Activated CD8-positive, alpha-beta memory T cell treated with anti-CD3 and anti-CD28 coated beads for 36 hours (primary cell): ENCODE measurements around the gene ATM. TPM values are rescaled to one million over a fixed set of nuclear protein-coding genes. Genes with fewer than 3 reads are reported as not detected.

Experiments used
- CTCF ChIA-PET: fragments of 350-600 bp; sonication (Branson Sonifier 250); formaldehyde crosslinking; loops from one replicate; lab custom pipeline; 2021; ENCODE audit warnings: antibody characterized with exemption; lab: Charles Lee
- POLR2A ChIA-PET: fragments of 350-600 bp; sonication (Branson Sonifier 250); formaldehyde crosslinking; loops from one replicate; lab custom pipeline; 2021; ENCODE audit warnings: antibody characterized with exemption; lab: Charles Lee
- total RNA-seq, 2 experiments: library from RNA; stranded (reverse); gene quantifications; one replicate each; pipeline ENCODE4 v1.2.3, GENCODE V29; 2021

ATM gene
- total RNA-seq, 2 experiments from 2014 or later: 45.6 to 50.1 TPM

GRCh38 chr11:108218912-108219783 lies 3.7 kb upstream of the ATM start:
- ChIA-PET CTCF (interaction anchor here (1.3 kb wide), 2 partner anchors 21 to 22 kb away, joined by 3 read pairs; no protein-coding TSS in a partner anchor), POLR2A (interaction anchor here (0.6 to 0.7 kb wide), 2 partner anchors 32 to 48 kb away, joined by 3 to 4 read pairs; no protein-coding TSS in a partner anchor)

DNA sequence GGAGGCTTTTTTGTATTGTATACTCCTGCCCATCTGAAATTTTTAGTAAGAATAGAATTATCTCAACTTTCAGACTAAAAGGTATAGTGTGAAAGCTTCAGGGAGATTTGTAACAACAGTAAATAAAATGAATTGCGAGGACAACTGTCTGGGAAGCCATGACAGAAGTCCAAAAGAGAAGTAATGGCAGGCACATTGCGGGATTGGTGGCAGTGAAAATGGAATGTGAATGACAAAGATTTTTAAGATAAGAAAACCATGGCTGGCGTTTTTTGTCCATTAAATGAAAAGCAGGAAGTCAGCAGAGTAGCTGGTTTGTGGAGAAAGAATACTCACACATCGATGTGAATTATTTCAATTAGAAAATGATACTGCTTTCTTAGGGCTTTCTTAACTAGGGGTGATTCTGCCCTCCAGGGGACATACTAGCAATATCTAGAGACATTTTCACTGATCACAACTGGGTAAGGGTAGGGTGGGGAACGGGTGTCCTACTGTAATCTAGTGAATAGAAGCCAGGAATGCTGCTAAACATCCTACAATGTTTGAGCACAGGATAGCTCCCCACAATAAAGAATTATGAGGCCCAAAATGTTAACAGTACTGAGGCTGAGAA lies 2.0 kb upstream of the ATM start:
- ChIA-PET CTCF (interaction anchor here (0.6 to 1.0 kb wide), 3 partner anchors 10 to 101 kb away, joined by 3 to 4 read pairs (median 3); no protein-coding TSS in a partner anchor), POLR2A (interaction anchor here (1.3 kb wide), 1 partner anchor 444 kb away, joined by 3 read pairs; the partner anchor contains the start of gene DDX10)

GRCh38 chr11:108221371-108221770 lies 1.5 kb upstream of the ATM start:
- POLR2A ChIA-PET: interaction anchor here (0.9 to 2.7 kb wide), 6 partner anchors 15 to 443 kb away, joined by 3 to 15 read pairs (median 4); partner anchors contain the start of genes CUL5 and DDX10
- CTCF ChIA-PET: interaction anchor here (0.6 to 1.0 kb wide), 2 partner anchors 11 to 102 kb away, joined by 3 to 4 read pairs; no protein-coding TSS in a partner anchor

DNA sequence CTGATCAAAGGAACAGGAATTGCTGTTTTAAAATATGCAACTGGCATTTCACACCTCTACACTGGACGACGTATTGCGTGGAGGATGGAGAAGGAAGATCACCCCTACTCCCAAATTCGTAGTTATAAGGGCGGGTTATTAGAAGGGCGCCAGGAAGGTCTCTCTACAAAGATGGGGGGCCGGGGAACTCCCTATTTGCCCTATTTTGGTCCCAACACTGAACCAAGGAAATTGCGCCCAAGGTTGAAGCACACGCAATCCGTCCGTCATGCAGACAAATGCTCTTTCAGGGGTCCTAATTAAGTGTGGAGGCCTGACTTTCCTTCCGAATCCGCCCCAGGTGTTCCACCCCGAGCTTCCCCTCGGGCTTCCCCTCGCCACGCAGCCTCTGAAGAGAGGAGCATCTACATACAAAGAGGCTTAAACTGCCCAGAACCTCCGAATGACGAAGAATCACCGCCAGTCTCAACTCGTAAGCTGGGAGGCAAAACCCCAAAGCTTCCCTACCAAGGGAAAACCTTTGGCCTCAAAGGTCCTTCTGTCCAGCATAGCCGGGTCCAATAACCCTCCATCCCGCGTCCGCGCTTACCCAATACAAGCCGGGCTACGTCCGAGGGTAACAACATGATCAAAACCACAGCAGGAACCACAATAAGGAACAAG lies 825 bp upstream of the ATM start:
- ChIA-PET POLR2A (interaction anchor here (0.6 to 2.7 kb wide), 8 partner anchors 12 to 443 kb away, joined by 3 to 15 read pairs (median 4); partner anchors contain the start of genes CUL5 and DDX10), CTCF (interaction anchor here (1.0 to 2.1 kb wide), 6 partner anchors 21 to 441 kb away, joined by 3 to 4 read pairs (median 3); no protein-coding TSS in a partner anchor)

GRCh38 chr11:108223348-108224149 lies 682 bp downstream of the ATM start:
- ChIA-PET POLR2A (interaction anchor here (0.6 to 2.7 kb wide), 6 partner anchors 14 to 79 kb away, joined by 3 to 15 read pairs (median 3); no protein-coding TSS in a partner anchor), CTCF (interaction anchor here (0.5 to 2.1 kb wide), 11 partner anchors 10 to 440 kb away, joined by 3 to 14 read pairs (median 3); no protein-coding TSS in a partner anchor)

DNA sequence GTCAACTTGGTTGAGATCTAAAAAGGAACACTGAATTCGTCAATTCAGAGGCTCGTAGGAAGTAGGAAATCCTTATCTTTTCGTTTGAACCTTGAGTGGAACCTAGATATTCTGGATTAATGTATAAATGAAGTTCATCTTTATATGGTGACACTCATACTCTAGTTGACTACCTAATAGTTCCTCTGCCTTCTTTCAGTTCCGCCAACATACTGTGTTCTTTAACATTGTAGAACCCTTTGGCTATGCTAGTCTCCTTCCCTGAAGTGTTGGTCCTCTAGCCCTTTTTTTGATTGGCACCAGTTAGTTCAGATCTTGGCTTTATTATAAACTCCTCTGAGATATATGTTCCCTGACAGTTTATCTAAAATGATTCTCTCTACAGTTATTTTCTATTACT lies 1.5 kb downstream of the ATM start:
- POLR2A ChIA-PET: interaction anchor here (0.6 to 2.7 kb wide), 5 partner anchors 12 to 78 kb away, joined by 3 to 15 read pairs (median 5); no protein-coding TSS in a partner anchor
- CTCF ChIA-PET: interaction anchor here (0.5 to 1.4 kb wide), 4 partner anchors 12 to 391 kb away, joined by 3 to 14 read pairs (median 4); no protein-coding TSS in a partner anchor

GRCh38 chr11:108224911-108225786 lies 2.3 kb downstream of the ATM start:
- ChIA-PET POLR2A (interaction anchor here (0.6 to 1.4 kb wide), 3 partner anchors 11 to 66 kb away, joined by 5 to 10 read pairs (median 8); no protein-coding TSS in a partner anchor), CTCF (interaction anchor here (1.2 to 1.4 kb wide), 3 partner anchors 12 to 77 kb away, joined by 3 to 4 read pairs (median 4); no protein-coding TSS in a partner anchor)

DNA sequence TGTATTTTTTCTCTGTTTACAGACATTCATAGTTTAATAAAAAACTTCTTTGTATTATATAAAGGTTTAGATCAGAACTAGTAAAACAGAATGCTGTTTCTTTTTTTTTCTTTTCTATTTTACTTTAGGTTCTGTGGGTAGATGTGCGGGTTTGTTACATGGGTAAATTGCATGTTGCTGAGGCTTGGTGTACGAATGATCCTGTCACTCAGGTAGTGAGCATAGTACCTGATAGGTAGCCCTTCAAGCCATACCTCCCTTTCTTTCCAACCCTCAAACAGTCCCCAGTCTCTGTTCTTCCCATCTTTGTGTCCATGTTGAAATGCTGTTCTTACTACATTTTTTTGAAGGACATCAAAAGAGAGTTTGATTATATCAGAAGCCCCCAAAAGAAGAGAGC lies 3.2 kb downstream of the ATM start:
- ChIA-PET POLR2A (interaction anchor here (1.4 kb wide), 1 partner anchor 11 kb away, joined by 5 read pairs; no protein-coding TSS in a partner anchor), CTCF (interaction anchor here (1.3 to 1.4 kb wide), 2 partner anchors 11 to 77 kb away, joined by 3 to 4 read pairs; no protein-coding TSS in a partner anchor)

DNA sequence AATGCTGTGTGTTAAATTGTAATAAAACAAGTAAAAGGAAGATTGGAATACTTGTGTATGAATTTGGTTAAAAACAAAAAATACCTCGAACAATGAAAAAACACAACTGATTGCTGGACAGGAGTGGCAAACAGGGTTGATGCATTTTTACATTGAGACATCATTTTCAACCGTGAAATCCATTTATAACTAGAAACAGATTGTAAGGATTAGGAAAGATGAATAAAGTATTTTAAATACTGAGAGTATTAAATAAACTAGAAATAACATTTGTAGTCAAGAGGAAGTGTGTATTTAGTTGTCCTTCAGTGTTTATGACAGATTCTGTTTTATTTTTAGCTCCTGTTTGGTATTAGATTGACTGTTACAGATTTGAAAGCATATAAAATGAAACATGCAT lies 5.4 kb downstream of the ATM start:
- ChIA-PET POLR2A (no interaction called here), CTCF (no interaction called here)

DNA sequence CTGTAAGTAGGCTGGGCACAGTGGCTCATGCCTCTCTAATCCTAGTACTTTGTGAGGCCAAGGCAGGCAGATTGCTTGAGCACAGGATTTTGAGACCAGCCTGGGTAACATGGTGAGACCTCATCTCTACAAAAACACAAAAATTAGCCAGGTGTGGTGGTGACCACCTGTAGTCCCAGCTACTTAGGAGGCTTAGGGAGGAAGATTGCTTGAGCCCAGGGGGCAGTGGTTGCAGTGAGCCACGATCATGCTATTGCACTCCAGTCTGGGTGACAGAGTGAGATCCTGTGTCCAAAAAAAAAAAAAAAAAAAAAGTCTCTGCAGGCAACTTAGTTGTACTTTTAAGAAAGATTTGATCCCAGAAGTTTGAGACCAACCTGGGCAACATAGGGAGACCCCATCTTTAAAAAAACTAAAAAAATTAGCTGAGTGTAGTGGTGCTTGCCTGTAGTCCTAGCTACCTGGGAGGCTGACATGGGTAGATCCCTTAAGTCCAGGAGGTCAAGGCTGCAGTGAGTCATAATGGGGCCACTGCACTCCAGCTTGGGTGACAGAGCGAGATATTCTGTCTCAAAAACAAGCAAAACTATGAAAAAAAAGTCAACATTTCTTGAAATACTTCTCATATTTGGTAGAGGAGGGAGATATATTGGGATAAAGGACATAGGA lies 10.5 kb downstream of the ATM start:
- POLR2A ChIA-PET: no interaction called here

DNA sequence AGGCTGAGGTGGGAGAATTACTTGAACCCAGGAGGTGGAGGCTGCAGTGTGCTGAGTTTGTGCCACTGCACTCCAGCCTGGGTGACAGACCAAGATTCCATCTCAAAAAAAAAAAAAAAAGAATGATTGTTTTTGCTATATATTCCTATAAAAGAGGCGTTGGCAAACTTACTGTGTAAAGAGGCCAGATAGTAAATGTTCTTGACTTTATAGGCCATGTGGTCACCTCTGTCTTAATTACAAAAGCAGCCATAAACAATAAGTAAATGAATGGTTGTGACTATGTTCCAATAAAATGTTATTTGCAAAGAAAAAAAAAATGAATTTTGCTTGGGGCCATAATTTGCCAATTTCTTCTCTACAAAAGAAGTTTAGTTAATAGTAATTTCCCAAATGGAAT lies 12.3 kb downstream of the ATM start:
- ChIA-PET POLR2A (no interaction called here), CTCF (interaction anchor here (0.6 to 2.3 kb wide), 2 partner anchors 12 to 38 kb away, joined by 3 to 14 read pairs; partner anchors contain the start of gene ATM)

More for the DNA sequence above, 10.5 kb downstream of the ATM start:
- CTCF ChIA-PET: interaction anchor here (0.7 kb wide), 1 partner anchor 10 kb away, joined by 4 read pairs; the partner anchor contains the start of gene ATM

GRCh38 chr11:108235633-108236032 lies 12.8 kb downstream of the ATM start:
- ChIA-PET POLR2A (interaction anchor here (0.8 kb wide), 1 partner anchor 11 kb away, joined by 10 read pairs; no protein-coding TSS in a partner anchor), CTCF (interaction anchor here (2.3 kb wide), 1 partner anchor 12 kb away, joined by 14 read pairs; the partner anchor contains the start of gene ATM)

DNA sequence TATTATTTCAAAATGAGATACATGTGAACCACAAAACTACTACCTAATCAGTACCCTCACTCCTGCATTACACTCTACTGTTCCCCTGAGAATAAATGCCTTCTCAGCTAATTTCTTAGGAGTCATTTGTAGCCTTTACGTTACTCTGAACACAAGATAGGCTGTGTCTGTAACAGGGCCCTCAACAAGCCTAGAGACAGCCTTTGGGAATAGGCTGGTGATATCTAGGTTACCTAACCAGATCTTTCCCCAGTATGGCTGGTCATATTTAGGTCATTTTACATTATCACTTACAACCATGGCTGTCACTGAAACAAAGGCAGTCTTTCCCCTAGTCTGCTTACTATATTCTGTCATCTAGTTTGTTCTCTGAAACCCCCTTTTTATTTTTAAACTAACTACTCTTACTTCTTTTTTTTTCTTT lies 14.2 kb downstream of the ATM start:
- ChIA-PET POLR2A (interaction anchor here (0.7 to 2.0 kb wide), 3 partner anchors 12 to 37 kb away, joined by 3 to 15 read pairs (median 5); partner anchors contain the start of genes ATM and NPAT), CTCF (interaction anchor here (0.7 to 2.3 kb wide), 6 partner anchors 12 to 81 kb away, joined by 3 to 14 read pairs (median 4); partner anchors contain the start of gene ATM)

GRCh38 chr11:108239076-108239475 lies 16.2 kb downstream of the ATM start:
- CTCF ChIA-PET: interaction anchor here (0.9 to 1.0 kb wide), 2 partner anchors 14 to 15 kb away, joined by 3 to 4 read pairs; no protein-coding TSS in a partner anchor
- POLR2A ChIA-PET: interaction anchor here (1.0 kb wide), 1 partner anchor 15 kb away, joined by 3 read pairs; no protein-coding TSS in a partner anchor
